Astrocyte of the cerebellum (primary cell): Measurements from ENCODE around the gene TLR10.
"Not testable (repeated sequence)": the region's sequence is repeated elsewhere in the genome, so short reads cannot be mapped to it uniquely, and the experiment has no call there.

Experiments
- DNase-seq: peaks from one replicate; pipeline ENCODE4 v3.0.0-alpha.2; 2011; ENCODE audit warnings: low read depth
- H3K4me3 ChIP-seq: 2 replicates; pipeline ENCODE4 v1.5.1; 2011; ENCODE audit warnings: mild to moderate bottlenecking, low read depth, low read length, moderate library complexity
- CTCF ChIP-seq: IDR thresholded peaks from 2 replicates; pipeline ENCODE4 v1.5.1; 2012; ENCODE audit warnings: low read length, low read depth, moderate library complexity, mild to moderate bottlenecking; ENCODE audit errors: missing control alignments
- in situ Hi-C: cut with HindIII; loops from 2 replicates; pipeline ENCODE4 v1.10.0; 2017; ENCODE audit warnings: low sequenced_read_pairs

Gene TLR10

DNA sequence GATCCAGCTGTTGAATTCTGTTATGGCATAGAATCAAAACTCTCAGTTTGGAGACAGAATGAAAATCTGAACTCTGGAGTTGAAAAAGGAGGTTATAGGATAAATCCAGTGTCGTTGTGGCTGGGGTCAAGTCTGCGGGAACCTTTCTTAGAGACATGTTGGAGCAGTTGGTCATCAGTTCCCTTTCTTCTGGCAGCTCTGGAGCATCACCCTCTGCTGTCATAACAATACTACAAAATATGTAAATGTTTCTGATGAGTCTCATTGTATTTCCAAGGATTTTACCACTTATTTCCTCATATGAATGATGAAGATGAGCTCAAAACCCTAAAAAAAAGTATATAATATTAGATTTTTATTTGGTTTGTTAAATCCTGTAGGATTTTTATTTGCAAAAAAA lies 7.5 kb downstream of the TLR10 start:
- TF ChIP-seq CTCF: no peak
- no peak for DNase-seq
- in situ Hi-C loops: no loop called here
- no peak overlapping the region for H3K4me3 ChIP-seq

DNA sequence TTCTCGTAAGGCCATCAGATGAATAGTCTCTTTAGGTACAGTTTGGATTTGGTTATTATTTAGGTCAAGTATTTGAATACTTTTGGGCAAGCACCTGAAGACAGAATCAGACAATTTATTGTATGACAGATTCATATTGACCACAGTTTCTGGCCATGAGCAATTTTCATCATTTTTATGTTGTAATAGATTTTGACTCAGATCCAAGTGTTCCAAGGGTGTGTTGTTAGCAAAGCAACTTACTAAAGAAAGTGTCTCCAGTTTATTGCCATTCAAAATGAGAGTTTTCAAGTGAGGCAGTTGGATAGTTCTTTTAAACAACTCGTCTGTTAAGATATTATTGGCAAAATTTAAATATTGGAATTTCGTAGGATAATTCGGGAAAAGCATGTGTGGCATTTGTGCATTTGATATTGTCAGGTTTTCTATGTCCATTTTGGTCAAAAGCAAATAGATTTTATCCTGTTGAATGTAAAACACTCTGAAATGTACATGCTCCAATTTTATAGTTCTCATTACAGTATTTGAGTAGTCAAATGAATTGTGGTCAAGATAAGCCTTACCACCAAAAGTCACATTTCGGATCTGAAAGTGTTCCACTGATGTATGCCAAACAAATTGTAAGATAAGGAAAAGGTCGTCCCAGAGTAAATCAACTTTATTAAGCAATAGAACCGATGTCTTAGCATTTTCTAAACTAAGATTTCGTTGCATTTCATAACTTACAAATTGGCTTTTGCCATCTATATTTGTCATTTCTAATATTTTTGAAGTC lies 8.4 kb downstream of the TLR10 start:
- H3K4me3 ChIP-seq: no peak overlapping the region
- no peak for DNase-seq
- no peak for TF ChIP-seq CTCF
- in situ Hi-C loops: no loop called here

- DNase-seq, in situ Hi-C loops, H3K4me3 ChIP-seq: not testable (repeated sequence)
Measured at GRCh38 chr4:38770281-38770680, 12.5 kb downstream of the TLR10 start.

- H3K4me3 ChIP-seq: no peak overlapping the region
- DNase-seq: no peak
- in situ Hi-C loops: no loop called here
- TF ChIP-seq CTCF: no peak
Measured at GRCh38 chr4:38769857-38770256, 12.9 kb downstream of the TLR10 start.

GRCh38 chr4:38769441-38769840 lies 13.3 kb downstream of the TLR10 start:
- H3K4me3 ChIP-seq: no peak overlapping the region
- in situ Hi-C loops: no loop called here
- no peak for DNase-seq
- no peak for TF ChIP-seq CTCF

DNA sequence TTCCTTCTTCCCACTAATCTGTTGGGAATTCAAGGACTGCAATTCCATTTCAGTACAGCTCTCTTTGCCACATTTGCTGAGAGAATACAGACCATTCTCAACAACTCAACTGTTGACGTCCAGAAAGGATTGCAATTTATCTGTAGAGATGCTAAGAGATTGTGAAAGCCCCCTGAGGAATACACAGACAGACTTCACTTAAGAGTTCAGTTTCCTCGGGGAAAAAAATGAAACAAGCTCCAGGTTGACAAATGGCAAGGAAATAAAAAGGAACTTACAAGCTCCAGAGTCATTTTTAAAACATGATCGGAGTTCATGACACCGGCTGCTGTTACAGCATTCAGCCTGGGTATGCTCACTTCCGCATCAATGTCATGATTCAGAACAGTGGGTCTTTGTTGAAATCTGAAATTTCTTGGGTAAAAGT lies 13.8 kb downstream of the TLR10 start:
- no peak for TF ChIP-seq CTCF
- no peak for DNase-seq
- no peak overlapping the region for H3K4me3 ChIP-seq
- in situ Hi-C loops: no loop called here

GRCh38 chr4:38766940-38767339 lies 15.8 kb downstream of the TLR10 start:
- DNase-seq, in situ Hi-C loops: not testable (repeated sequence)

More at GRCh38 chr4:38766940-38767339, 15.8 kb downstream of the TLR10 start:
- not testable (repeated sequence) for H3K4me3 ChIP-seq
